Measurements from ENCODE around the gene ACVR1B.

ACVR1B gene

GRCh38 chr12:52023976-52024688 is 72.6 kb downstream of the ACVR1B start:
- no peak for DNase-seq

GRCh38 chr12:52024845-52025230 is 73.3 kb downstream of the ACVR1B start:
- DNase-seq, result peak; percentile 47

- DNase-seq, result no peak
Measured at GRCh38 chr12:52026263-52026662, 74.8 kb downstream of the ACVR1B start.

GRCh38 chr12:52027085-52027843 is 75.8 kb downstream of the ACVR1B start:
- DNase-seq, result no peak

- DNase-seq, result no peak
Measured at GRCh38 chr12:52029685-52030084, 78.2 kb downstream of the ACVR1B start.

GRCh38 chr12:52032446-52032803 is 80.9 kb downstream of the ACVR1B start:
- DNase-seq, result no peak

GRCh38 chr12:52032804-52033445 is 81.4 kb downstream of the ACVR1B start:
- DNase-seq, result peak; percentile 90

- no peak for DNase-seq
Measured at GRCh38 chr12:52033446-52034140, 82.1 kb downstream of the ACVR1B start.

GRCh38 chr12:52035190-52035589 is 83.7 kb downstream of the ACVR1B start:
- DNase-seq, result no peak

- no peak for DNase-seq
Measured at GRCh38 chr12:52035926-52036325, 84.4 kb downstream of the ACVR1B start.

- DNase-seq, result peak; percentile 80
Measured at GRCh38 chr12:52036587-52037171, 85.2 kb downstream of the ACVR1B start.

GRCh38 chr12:52037248-52037861 is 85.9 kb downstream of the ACVR1B start:
- DNase-seq, result no peak

GRCh38 chr12:52038447-52038846 is 86.9 kb downstream of the ACVR1B start:
- DNase-seq, result no peak

- no peak for DNase-seq
Measured at GRCh38 chr12:52041035-52041434, 89.5 kb downstream of the ACVR1B start.

- no peak for DNase-seq
Measured at GRCh38 chr12:52041695-52042123, 90.2 kb downstream of the ACVR1B start.

- DNase-seq, result no peak
Measured at GRCh38 chr12:52042706-52043385, 91.3 kb downstream of the ACVR1B start.

- no peak for DNase-seq
Measured at GRCh38 chr12:52043386-52044212, 92.1 kb downstream of the ACVR1B start.

GRCh38 chr12:52044292-52044983 is 92.9 kb downstream of the ACVR1B start:
- no peak for DNase-seq

GRCh38 chr12:52045794-52046199 is 94.3 kb downstream of the ACVR1B start:
- no peak for DNase-seq
